Measurements from ENCODE around the gene UPK3BL2. TPM values are rescaled to one million over a fixed set of nuclear protein-coding genes. Genes with fewer than 3 reads are reported as not detected.
"Not testable (repeated sequence)": the region's sequence is repeated elsewhere in the genome, so short reads cannot be mapped to it uniquely, and the experiment has no call there.

The UPK3BL2 gene, protein sequence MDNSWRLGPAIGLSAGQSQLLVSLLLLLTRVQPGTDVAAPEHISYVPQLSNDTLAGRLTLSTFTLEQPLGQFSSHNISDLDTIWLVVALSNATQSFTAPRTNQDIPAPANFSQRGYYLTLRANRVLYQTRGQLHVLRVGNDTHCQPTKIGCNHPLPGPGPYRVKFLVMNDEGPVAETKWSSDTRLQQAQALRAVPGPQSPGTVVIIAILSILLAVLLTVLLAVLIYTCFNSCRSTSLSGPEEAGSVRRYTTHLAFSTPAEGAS
- total RNA-seq (2014; rRNA removed; shearing (Covaris generic)) = 1.8 and 2.3 TPM in 2 replicates
- 0.69 and 5.8 TPM in 2 replicates for polyA plus RNA-seq (2015; cell fraction: cytosol; rRNA removed)
- 103 and 117 TPM in 2 replicates for polyA plus RNA-seq (2015; cell fraction: nucleus; rRNA removed)

DNA sequence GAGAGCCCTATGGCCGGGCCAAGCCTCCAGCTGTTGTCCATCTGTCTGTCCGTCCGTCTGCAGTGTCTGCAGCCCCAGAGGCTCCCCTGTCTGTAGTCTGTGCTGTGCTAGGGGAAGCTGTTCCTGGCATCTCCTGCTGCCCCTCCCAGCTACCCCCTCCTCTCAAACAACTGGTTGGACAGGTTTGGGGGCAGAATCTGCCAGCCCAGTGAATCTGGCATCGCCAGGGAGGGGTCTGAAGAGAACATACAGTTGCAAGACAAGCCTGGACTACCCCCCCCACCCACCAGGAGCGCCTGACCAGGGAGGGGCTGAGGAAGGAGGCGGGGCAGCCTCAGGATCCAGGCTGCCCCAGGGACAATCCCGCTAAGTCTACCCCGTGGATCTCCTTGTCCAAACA, at the start of gene UPK3BL2:
TSS of gene UPK3BL2 (minus strand) at position 101 of the 400 bp plus-strand sequence. CDS start at position 41, 60 bp downstream.
- DNase-seq (ENCODE audit: low read depth, low spot score); in situ Hi-C loops (cut with HindIII; ENCODE audit: low pct_unique_long_range_greater_than_20kb, low sequenced_read_pairs): not testable (repeated sequence)

DNA sequence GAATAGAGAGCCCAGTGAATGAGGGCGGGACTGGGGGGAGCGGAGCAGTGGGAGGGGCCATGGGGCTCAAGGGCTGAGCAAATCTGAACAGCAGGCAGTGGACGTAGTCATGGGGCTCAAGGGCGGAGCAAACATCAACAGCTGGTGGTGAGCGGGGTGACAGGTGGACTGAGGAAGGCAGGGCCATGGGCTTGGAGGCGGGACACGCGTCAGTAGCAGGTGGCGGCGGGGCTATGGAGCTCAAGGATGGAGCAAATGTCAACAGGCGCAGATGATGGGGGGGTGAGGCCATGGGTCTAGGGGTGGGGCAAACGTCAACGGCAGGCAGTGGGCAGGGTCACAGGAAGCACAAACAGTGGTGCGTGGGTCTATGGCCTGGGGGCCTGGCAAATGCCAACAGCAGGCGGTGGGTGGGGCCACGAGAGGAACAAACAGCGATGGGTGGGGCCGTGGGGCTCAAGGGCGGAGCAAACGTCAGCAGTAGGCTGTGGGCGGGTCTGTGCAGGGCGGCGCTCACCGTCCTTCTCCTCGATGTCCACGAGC, 49.1 kb upstream of the UPK3BL2 start:
- in situ Hi-C loops (cut with HindIII; ENCODE audit: low pct_unique_long_range_greater_than_20kb, low sequenced_read_pairs); DNase-seq (ENCODE audit: low read depth, low spot score): not testable (repeated sequence)

DNA sequence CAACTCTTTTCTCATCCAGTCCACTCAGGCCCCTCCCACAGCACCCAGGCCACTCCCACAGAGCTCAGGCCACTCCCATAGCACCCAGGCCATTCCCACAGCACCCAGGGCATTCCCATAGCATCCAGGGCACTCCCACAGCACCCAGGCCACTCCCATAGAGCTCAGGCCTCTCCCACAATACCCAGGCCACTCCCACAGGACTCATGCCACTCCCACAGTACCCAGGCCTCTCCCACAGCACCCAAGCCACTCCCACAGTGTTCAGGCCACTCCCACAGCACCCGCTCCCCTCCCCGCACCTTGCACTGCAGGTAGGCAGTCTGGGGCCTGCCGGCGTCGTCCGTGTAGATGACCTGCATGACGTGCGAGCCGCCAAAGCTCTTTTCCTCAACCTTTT, 46.4 kb upstream of the UPK3BL2 start:
- DNase-seq (ENCODE audit: low read depth, low spot score); in situ Hi-C loops (cut with HindIII; ENCODE audit: low pct_unique_long_range_greater_than_20kb, low sequenced_read_pairs): not testable (repeated sequence)

DNA sequence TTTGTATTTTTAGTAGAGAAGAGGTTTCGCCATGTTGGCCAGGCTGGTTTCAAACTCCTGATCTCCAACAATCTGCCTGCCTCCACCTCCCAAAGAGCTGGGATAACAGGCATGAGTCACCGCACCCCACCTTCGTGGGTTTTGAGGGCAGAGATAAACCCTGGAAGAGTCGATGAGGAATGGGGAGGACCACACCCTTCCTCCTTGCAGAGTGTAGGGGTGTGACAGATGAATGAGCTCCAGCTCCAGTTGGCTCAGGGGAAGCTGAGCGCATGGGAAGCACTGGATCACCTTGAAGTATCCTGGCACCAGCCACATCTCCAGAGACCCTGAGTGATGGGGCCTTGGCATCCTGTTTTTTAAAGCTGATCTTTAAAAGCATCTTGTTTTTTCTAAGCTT, 40.0 kb upstream of the UPK3BL2 start:
- in situ Hi-C loops (cut with HindIII; ENCODE audit: low pct_unique_long_range_greater_than_20kb, low sequenced_read_pairs); DNase-seq (ENCODE audit: low read depth, low spot score): not testable (repeated sequence)

DNA sequence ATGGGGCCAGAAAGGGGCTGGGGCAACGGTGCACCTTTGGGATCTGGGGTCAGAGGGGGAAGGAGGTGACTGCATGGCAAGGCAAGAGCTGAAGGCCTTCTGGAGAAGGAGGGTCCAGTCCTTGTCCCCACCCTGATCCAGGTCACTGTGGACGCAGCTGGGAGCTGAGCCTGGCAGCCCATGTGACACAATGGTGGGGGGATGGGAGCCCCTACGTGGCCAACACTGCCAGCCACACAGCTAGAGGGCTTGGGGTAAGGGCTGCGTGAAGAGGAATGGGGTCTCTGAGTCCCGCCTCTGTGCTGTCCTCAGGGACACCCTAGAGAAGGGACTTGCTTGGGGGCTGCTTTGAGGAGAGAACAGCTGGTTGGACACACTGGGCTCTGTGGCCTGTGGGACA, 38.2 kb upstream of the UPK3BL2 start:
- in situ Hi-C loops (cut with HindIII; ENCODE audit: low pct_unique_long_range_greater_than_20kb, low sequenced_read_pairs); DNase-seq (ENCODE audit: low read depth, low spot score): not testable (repeated sequence)

DNA sequence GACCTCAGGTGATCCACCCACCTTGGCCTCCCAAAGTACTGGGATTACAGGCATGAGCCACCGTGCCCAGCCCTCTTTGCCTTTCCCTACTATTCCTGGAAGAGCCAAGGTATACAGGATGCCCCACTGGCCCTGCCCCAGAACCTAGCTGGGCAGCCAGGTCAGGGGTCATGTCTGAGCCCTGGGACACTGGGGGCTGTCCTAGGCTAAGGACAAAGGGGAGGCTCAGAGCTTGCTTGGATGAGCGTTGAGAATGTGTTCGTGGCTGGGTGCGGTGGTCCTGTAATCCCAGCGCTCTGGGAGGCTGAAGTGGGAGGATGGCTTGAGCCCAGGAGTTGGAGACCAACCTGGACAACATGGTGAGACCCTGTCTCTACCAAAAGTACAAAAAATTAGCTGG, 35.0 kb upstream of the UPK3BL2 start:
- in situ Hi-C loops (cut with HindIII; ENCODE audit: low pct_unique_long_range_greater_than_20kb, low sequenced_read_pairs) = not testable (repeated sequence)

DNA sequence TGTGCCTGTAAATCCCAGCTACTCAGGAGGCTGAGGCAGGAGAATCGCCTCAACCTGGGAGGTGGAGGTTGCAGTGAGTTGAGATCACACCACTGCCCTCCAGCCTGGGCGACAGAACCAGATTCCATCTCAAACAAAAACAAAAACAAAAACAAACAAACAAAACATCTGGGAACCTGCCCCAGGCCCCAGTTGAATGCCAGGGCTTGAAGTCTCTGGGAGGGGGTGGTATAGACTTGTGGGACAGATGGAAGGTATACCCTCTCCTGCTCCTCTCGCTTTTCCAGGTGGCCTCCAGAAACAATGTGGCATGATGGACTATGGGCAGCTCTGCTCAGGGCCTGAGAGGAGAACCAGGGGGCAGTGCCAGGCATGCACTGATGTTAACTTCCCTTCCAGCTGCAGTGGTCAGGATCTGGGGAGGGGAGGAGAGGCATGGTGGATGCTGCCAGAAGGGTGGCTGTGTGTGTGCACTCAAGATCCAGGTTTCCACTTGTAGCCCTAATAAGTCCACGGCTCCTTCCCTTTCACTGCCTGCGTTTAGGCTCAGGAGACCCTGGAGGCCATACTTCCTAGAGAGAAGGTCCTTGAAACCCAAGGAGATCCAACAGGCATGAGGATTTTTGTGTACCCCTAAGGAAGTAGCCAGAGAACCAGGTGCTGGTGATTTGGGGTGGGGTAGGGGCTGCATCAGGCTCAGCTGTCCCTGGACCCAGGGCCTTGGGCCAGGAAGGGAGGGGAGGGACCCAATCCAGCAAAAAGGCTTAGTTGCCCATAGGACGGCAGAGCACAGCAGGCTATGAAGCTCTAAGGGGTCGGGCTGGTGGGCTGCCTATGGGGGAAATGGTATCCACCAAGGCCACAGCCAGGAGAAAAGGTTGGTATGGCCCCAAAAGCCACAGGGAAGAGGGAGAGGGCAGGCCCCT, 34.1 kb upstream of the UPK3BL2 start:
- in situ Hi-C loops (cut with HindIII; ENCODE audit: low pct_unique_long_range_greater_than_20kb, low sequenced_read_pairs); DNase-seq (ENCODE audit: low read depth, low spot score): not testable (repeated sequence)

More for the DNA sequence above, 35.0 kb upstream of the UPK3BL2 start:
- DNase-seq (ENCODE audit: low read depth, low spot score) = not testable (repeated sequence)

DNA sequence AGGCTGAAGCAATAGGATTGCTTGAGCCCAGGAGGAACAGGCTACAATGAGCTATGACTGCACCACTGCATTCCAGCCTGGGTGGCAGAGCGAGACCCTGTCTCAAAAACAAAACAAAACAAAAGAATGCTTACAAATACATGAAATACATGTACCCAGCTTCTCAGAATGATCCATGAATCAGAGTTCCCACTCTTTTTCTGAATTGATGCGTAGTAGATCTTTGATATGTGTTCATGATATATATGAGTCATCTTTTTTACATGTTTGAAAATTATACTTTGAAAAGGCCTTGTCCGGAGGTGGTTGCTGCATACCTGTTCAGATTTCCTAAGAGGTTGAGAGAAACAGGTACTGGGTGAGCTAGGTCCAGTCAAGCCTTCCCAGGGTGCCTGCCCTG, 32.9 kb upstream of the UPK3BL2 start:
- DNase-seq (ENCODE audit: low read depth, low spot score); in situ Hi-C loops (cut with HindIII; ENCODE audit: low pct_unique_long_range_greater_than_20kb, low sequenced_read_pairs): not testable (repeated sequence)

DNA sequence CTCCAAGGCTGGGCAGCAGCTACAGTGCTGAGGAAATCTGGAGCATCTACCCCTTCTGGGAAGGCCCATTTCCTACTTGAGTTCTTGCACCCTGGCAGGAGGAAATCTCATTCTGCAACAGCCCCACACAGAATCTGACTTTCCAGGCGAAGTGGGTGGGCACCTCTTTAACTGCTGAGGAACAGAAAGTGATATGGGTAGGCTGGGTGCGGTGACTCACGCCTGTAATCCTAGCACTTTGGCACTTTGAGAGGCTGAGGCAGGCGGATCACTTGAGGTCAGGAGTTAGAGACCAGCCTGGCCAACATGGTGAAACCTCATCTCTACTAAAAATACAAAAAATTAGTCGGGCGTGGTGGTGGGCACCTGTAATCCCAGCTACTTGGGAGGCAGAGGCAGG, 31.1 kb upstream of the UPK3BL2 start:
- in situ Hi-C loops (cut with HindIII; ENCODE audit: low pct_unique_long_range_greater_than_20kb, low sequenced_read_pairs); DNase-seq (ENCODE audit: low read depth, low spot score): not testable (repeated sequence)

DNA sequence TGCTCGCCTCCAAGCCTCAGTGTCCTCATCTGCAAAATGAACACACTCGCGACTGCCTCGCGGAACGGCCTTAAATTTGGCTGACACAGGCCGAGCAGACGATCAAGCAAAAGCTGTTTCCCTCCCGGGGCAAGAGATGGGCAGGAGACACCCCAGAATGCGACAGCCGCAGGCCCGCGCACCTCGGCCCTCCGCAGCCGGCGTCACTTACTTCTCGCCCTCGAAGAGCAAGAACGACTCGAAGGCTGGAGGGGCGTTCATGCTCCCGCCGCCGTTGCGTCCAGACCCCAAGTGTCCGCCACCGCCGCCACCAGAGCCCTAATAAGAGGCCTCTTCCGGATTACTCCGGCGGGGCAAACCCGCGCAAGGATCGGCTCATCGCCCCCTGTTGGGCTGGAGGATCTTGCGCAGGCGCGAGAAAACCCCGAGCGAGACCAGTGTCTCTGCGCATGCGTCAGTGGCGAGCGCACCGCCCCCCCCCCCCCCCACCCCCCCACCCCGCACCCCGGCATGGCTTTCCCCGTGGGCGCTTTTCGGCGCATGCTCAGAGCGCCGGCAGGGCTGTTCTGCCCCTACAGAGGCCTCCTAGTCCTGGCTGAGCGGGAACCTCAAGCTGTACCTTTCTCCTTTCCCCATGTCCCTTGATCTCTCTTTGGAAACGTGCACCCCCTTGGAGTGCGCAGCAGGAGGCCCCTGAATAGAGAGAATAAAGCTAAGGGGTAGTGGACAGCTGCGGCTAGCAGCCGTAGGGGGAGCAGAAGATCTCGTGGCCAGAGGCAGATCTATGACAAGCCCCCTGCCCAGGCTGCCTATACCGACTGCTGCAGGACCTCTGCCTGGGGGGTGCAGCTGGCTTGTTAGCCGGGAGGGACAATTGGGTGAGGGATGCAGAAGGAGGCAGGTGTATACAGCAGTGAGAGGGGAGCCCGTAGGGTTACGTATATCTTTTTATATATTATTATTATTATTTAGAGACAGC, 29.1 kb upstream of the UPK3BL2 start, which contains the start of gene POLR2J3:
TSS of gene POLR2J3 (minus strand) at position 323 of the 979 bp plus-strand sequence. CDS start at position 261, 62 bp downstream.
- in situ Hi-C loops (cut with HindIII; ENCODE audit: low pct_unique_long_range_greater_than_20kb, low sequenced_read_pairs) = not testable (repeated sequence)
- DNase-seq (ENCODE audit: low read depth, low spot score) = peak; percentile 96

DNA sequence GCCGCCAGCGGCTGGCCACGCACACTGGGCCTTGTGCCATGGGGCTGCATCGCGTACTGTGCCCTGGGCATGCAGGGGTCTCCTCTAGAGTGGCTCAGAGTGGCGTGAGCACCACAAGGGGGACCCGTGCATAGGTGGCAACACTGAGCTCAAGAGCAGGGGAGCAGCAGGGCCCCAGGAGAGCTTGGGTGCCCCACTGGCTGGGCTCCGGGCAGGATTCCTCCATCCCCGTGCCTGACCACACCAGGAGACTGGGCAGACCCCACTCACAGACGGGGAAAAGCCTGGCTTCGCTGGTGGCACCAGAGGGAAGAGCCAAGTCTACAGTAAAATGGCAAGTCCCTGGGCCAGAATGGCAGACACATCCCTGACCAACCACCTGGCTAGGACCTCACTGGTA, 25.1 kb upstream of the UPK3BL2 start:
- in situ Hi-C loops (cut with HindIII; ENCODE audit: low pct_unique_long_range_greater_than_20kb, low sequenced_read_pairs); DNase-seq (ENCODE audit: low read depth, low spot score): not testable (repeated sequence)

DNA sequence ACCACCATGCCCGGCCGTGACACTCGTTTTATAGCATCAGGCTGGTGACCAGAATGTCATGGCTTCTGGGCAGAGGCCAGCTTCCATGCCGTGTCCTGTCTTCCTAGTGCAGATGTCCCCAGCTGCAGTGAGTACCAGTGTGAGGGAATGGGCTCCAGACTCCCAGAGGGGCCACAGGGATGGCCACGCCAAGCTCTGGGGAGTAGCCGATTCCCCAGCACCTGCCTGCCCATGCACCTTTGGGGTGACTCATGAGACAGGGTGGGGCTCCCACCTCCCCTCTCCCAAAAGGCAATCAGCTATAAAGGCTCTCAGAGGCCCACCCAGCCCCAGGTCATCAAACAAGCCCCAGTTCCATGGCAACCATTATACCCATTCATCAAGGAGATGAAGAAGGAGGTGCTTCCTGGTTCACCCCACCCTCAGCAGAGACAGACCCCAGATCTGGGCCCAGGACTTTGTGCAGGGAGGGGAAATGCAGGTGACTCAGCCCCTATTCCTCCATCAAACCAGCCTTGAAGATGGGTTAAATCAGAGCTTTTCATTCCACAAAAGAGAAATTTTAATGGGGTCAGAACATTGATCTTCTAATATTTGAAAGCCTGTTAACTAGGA, 7.4 kb upstream of the UPK3BL2 start, which contains the start of gene SPDYE2:
TSS of gene SPDYE2 (plus strand) at position 419 of the 615 bp plus-strand sequence. CDS start 2,030 bp downstream, outside the sequence.
- DNase-seq (ENCODE audit: low read depth, low spot score); in situ Hi-C loops (cut with HindIII; ENCODE audit: low pct_unique_long_range_greater_than_20kb, low sequenced_read_pairs): not testable (repeated sequence)

DNA sequence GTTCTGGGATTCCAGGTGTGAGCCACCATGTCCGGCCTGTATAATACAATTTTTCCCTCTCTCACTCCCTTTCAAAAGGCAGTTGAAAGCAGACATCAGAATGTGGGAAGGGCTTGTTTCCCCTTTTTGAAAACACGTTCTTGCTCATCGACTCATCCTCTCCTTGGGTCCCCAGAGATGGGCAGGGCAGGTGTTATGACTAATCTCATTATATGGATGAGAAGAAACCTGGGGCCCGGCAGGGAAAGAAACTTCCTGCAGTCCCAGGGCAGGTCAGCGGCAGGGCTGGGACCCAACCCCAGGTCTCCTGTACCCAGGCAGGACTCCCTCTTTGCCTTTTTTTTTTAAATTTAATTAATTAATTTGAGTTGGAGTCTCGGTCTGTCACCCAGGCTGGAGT, 2.9 kb upstream of the UPK3BL2 start:
- in situ Hi-C loops (cut with HindIII; ENCODE audit: low pct_unique_long_range_greater_than_20kb, low sequenced_read_pairs); DNase-seq (ENCODE audit: low read depth, low spot score): not testable (repeated sequence)

DNA sequence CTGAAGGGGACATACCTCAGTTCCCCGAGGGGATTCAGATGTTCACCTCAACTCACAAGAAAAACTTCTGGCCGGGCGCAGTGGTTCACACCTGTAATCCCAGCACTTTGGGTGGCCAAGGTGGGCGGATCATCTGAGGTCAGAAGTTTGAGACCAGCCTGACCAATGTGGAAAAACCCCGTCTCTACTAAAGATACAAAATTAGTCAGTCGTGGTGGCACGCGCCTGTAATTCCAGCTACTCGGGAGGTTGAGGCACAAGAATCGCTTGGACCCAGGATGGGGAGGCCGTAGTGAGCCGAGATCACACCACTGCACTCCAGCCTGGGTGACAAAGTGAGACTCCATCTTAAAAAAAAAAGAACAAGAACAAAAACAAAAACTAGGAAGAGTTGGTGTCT, 1.8 kb upstream of the UPK3BL2 start:
- in situ Hi-C loops (cut with HindIII; ENCODE audit: low pct_unique_long_range_greater_than_20kb, low sequenced_read_pairs); DNase-seq (ENCODE audit: low read depth, low spot score): not testable (repeated sequence)

DNA sequence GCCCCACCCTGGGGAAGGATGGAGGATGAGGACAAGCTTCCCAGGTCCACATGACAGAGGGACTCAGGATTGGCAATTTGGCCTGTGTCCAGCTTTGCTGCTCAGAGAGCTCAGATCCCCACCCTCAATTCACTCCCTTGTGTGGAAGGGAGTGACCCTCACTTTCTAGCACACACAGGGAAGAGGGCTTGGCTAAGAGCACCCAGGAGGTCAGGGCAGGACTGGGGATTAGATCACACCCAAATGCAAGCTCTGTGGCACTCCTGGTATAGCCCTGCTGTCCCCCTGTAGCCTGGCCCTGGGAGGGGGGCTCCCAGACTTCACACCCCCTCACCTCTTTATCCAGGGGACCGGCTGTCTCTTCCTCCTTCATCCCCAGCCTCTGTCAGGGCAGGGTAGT, 876 bp upstream of the UPK3BL2 start:
- DNase-seq (ENCODE audit: low read depth, low spot score); in situ Hi-C loops (cut with HindIII; ENCODE audit: low pct_unique_long_range_greater_than_20kb, low sequenced_read_pairs): not testable (repeated sequence)

DNA sequence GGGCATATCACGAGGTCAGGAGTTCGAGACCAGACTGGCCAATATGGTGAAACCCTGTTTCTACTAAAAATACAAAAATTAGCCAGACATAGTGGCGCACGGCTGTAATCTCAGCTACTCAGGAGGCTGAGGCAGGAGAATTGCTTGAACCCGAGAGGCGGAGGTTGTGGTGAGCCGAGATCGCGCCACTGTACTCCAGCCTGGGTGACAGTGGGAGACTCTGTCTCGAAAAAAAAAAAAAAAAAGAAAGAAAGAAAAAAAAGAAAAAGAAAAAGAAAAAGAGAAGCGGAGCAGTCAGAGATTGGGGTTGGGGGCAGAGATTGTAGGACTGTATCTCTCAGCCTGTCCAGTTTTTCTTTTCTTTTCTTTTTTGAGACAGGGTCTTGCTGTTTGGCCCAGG, 725 bp downstream of the UPK3BL2 start:
- in situ Hi-C loops (cut with HindIII; ENCODE audit: low pct_unique_long_range_greater_than_20kb, low sequenced_read_pairs); DNase-seq (ENCODE audit: low read depth, low spot score): not testable (repeated sequence)

Data from SK-MEL-5 (cell line).